HG02759 (cell line): ENCODE measurements around the gene ERN2.
"Not testable (repeated sequence)": the region's sequence is repeated elsewhere in the genome, so short reads cannot be mapped to it uniquely, and the experiment has no call there.

Source experiments
- ATAC-seq: cut with Tn5 transposase; IDR thresholded peaks from one replicate; pipeline ENCODE4 v1.9.1; 2021; ENCODE audit warnings: mild to moderate bottlenecking, moderate library complexity; ENCODE audit not compliant: unreplicated experiment

Gene ERN2

DNA sequence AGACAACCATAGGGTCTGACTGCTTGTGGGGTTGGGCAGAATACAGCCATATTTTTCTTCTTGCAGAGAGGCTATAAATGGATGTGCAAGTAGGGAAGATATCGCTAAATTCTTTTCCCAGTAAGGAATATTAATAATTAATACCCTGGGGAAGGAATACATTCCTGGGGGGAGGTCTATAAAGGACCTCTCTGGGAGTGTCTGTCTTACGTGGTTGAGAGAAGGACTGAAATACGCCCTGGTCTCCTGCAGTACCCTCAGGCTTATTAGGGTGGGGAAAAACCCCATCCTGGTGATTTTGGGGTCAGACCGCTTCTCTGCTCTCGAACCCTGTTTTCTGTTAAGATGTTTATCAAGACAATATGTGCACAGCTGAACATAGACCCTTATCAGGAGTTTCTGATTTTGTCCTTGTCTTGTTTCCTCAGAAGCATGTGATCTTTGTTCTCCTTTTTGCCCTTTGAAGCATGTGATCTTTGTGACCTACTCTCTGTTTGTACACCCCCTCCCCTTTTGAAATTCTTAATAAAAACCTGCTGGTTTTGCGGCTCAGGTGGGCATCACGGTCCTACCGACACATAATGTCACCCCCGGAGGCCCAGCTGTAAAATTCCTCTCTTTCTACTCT, 9.7 kb upstream of the ERN2 start:
- not testable (repeated sequence) for ATAC-seq

DNA sequence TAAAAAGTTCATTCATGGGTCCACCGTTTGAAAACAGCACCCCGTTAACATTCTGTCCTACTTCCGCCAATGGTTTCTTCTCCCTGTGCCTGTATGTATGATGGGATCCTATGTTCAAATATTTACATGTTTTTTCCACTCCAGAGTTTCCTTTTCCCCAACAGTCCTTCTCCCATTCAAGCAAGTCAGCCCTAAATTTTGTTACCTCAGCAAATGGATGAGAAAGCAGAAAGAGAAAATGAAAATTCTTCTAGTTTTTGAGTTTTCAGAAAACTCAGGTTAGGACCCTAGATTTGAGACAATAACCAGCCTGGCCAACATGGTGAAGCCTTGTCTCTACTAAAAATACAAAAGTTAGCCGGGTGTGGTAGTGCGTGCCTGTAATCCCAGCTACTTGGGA, 3.5 kb upstream of the ERN2 start:
- no peak for ATAC-seq

DNA sequence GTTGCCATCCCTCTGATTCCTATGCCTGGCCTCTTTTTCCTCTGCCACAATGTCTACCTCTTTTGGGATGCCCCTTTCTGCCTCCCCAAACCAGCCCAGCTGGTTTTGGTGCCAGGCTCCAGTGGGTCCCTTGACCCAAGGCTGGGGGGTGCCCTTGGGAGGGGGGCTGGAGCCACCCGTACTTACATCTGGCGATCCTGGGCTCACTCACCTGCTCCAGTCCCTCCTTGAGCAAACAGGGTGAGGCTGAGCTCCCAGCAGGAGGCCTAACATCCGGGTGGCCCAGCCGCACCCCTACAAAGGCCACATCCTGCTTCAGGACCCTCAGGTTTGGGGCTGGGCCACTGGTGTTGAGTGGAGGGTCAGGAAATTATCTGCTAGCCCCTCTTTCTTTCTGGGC, 1.2 kb downstream of the ERN2 start:
- no peak for ATAC-seq

- no peak for ATAC-seq
Observed at GRCh38 chr16:23710504-23710903, 2.5 kb downstream of the ERN2 start.

- ATAC-seq = no peak
Observed at GRCh38 chr16:23710008-23710407, 3.0 kb downstream of the ERN2 start.

DNA sequence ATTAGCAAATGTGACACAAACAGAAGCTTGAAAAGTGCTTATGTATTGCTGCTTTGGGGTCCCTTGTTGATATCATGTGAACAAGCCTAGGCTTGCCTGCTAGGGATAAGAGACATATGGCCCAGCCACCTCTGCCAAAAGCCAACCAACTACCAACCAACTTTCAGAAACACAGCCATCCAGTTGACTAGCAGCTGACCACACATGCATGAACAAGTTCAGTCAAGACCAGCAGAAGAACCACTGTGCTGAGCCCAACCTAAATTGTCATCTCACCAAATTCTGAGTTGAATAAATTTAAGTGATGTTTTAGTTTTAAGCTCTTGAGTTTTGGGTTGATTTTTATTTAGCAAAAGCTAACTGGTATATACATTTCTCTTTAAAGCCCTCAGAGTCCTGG, 3.5 kb downstream of the ERN2 start:
- ATAC-seq = no peak

- no peak for ATAC-seq
Observed at GRCh38 chr16:23706439-23706838, 6.6 kb downstream of the ERN2 start.

DNA sequence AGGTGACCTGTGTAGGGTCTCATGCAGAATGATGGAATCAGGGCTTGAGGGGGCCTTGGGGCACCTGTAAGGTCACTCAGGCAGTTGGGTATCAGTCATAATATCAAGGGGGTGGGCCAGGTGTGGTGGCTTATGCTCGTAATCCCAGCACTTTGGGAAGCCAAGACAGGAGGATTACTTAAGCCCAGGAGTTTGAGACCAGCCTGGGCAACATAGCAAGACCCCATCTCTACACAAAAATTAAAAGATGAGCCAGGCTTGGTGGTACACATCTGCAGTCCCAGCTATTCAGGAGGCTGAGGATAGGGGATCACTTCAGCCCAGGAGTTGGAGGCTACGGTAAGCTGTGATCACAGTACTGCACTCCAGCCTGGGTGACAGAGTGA, 7.5 kb downstream of the ERN2 start:
- ATAC-seq = no peak

- no peak for ATAC-seq
Observed at GRCh38 chr16:23704772-23705516, 8.1 kb downstream of the ERN2 start.

GRCh38 chr16:23702951-23703350, 10.1 kb downstream of the ERN2 start:
- no peak for ATAC-seq

GRCh38 chr16:23701045-23701444, 12.0 kb downstream of the ERN2 start:
- no peak for ATAC-seq

GRCh38 chr16:23700509-23700908, 12.5 kb downstream of the ERN2 start:
- ATAC-seq = no peak

- no peak for ATAC-seq
Observed at GRCh38 chr16:23700093-23700492, 12.9 kb downstream of the ERN2 start.

DNA sequence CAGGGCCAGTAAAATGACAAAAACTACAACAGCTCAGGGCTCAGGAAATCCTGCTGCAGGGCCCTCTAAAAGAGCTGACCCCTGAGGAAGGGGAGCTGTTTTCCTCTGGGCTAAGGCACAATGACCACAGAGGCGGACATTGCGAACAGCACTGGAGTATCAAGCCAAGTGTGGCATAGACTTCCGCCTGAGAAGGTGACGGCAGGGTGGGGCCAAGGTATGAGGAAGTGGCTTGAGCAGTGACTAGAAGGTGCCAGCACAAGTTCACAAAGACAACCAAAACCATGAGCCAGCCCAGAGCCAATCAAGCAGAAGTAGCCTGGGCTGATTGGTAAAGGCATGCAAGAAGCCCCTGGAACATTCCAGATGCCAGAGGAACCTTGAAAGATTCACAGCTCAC, 13.9 kb downstream of the ERN2 start:
- no peak for ATAC-seq

GRCh38 chr16:23695756-23696155, 17.3 kb downstream of the ERN2 start:
- ATAC-seq = no peak

- ATAC-seq = no peak
Observed at GRCh38 chr16:23694644-23695373, 18.2 kb downstream of the ERN2 start.

- ATAC-seq = no peak
Observed at GRCh38 chr16:23694265-23694643, 18.8 kb downstream of the ERN2 start.

DNA sequence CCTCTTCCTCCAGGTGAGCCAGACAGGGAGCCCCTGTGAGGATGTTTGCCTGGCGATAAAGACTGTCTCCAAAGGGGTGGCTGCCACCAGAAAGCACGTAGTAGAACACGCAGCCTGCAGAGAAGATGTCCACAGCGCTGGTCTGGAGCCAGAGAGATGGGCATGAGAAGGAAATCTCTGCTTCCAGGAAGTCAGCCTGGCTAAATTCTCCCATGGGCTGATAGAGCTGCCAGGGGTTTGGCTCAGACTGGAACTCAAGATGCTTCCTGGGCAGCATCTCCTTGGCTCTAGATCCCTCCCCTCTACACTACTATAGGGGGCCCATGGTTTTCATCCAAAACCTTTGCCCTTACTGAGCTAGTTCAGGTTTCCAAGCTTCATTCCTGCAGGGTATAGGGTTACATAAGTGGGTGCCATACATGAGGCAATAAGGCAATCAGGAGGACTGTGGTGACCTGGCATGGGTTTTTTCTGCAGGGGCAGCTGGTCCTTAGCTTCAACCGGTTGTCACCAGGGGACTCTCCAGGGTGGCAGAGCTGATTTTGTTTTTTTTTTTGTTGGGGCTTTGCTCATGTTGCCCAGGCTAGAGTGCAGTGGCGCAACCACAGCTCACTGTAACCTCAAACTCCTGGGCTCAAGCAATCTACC, 20.7 kb downstream of the ERN2 start:
- no peak for ATAC-seq

- no peak for ATAC-seq
Observed at GRCh38 chr16:23691483-23692189, 21.4 kb downstream of the ERN2 start.

DNA sequence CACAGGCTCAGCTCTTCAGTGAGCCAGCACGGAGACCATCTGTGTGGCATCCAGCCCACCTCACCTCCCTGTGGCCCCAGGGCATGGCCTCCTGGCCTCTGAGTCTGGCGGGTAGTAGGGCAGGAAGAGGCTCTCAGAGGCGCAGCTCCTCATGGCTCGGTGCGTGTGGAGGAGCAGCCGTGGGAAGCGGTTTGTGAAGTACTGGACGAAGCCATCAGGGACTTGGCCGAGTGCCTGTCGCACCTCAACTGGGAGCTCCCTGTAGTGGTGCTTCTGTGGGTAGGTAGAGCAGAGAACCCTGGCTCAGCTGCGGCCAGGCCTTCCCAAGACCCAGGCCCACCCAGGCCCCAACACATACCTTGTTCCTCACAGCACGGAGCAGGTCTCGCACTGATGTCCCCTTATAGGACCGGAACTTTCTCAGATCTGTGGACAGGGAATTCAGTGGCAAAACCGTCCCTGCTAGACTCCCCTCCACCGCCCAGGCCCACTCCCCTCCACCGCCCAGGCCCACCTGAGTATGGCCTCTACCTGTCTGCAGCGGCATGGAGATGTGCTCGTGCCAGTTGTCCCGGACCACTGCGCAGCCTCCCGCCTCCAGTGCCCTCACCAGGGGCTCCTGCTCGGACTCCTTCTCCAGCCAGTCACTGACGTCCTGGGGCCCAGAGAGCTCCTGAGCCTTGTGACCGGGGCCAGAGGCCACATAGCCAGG, 22.1 kb downstream of the ERN2 start:
- ATAC-seq = no peak
